H1 (cell line): ENCODE results near the gene NUDT3. TPM values are rescaled to one million over a fixed set of nuclear protein-coding genes. Genes with fewer than 3 reads are reported as not detected.

Experiments
- CTCF ChIA-PET: fragments of 300-600 bp; sonication (Branson Sonifier 250); formaldehyde crosslinking; loops from one replicate; lab custom pipeline; 2021; ENCODE audit not compliant: partially characterized antibody; lab: Charles Lee
- POLR2A ChIA-PET: fragments of 300-600 bp; sonication (Branson Sonifier 250); formaldehyde crosslinking; loops from one replicate; lab custom pipeline; 2021; ENCODE audit warnings: inconsistent platforms; ENCODE audit not compliant: partially characterized antibody; lab: Charles Lee
- DNase-seq, 2 experiments: peaks; one replicate each; pipeline versions ENCODE4 v3.0.0 to v3.0.0-alpha.2; 2010 to 2022; ENCODE audit warnings: low spot score in 2 of 2, low read depth in 1 of 2, mixed read lengths in 1 of 2
- FAIRE-seq: peaks from 2 replicates; lab custom pipeline; 2011; peaks lifted over from hg19 to GRCh38; lab: Jason Lieb, UNC
- H2AFZ ChIP-seq: 2 replicates; pipeline ENCODE4 v1.8.1; 2012; ENCODE audit warnings: low read length, inconsistent platforms
- H2AK5ac ChIP-seq: 2 replicates; pipeline ENCODE4 v1.6.1; 2013; ENCODE audit warnings: low read depth, low read length
- H2BK120ac ChIP-seq: replicated peaks from 2 replicates; pipeline ENCODE3; 2013; ENCODE audit warnings: low read depth, low read length, inconsistent platforms
- H2BK12ac ChIP-seq: 2 replicates; pipeline ENCODE4 v1.6.1; 2013; ENCODE audit warnings: low read depth, low read length
- H2BK15ac ChIP-seq: 2 replicates; pipeline ENCODE4 v1.6.1; 2013; ENCODE audit warnings: low read length
- H2BK20ac ChIP-seq: 2 replicates; pipeline ENCODE4 v1.6.1; 2013; ENCODE audit warnings: low read length
- H2BK5ac ChIP-seq: 2 replicates; pipeline ENCODE4 v1.6.1; 2013; ENCODE audit warnings: low read depth, low read length
- H3K14ac ChIP-seq: 2 replicates; pipeline ENCODE4 v1.6.1; 2013; ENCODE audit warnings: inconsistent platforms; ENCODE audit not compliant: insufficient read length
- H3K18ac ChIP-seq: 2 replicates; pipeline ENCODE4 v1.6.1; 2013; ENCODE audit warnings: low read length; ENCODE audit errors: extremely low read depth
- H3K23ac ChIP-seq: 2 replicates; pipeline ENCODE4 v1.6.1; 2013; ENCODE audit warnings: inconsistent platforms; ENCODE audit not compliant: insufficient read length
- H3K23me2 ChIP-seq: 2 replicates; pipeline ENCODE4 v1.6.1; 2013; ENCODE audit warnings: low read depth, low read length
- H3K27ac ChIP-seq: 2 replicates; pipeline ENCODE4 v1.6.1; 2011; ENCODE audit warnings: low read depth, low read length, inconsistent platforms
- H3K27me3 ChIP-seq, 4 experiments: replicated peaks in 1 of 4; 1 replicate in 1 of 4; 2 replicates in 3 of 4; pipeline versions ENCODE4 v1.6.1 to v1.8.1; 2011 to 2013; ENCODE audit warnings: low read length in 3 of 4, mild to moderate bottlenecking in 3 of 4, inconsistent platforms in 2 of 4, mixed read lengths in 2 of 4, moderate library complexity in 1 of 4; ENCODE audit not compliant: control insufficient read depth in 3 of 4, insufficient read depth in 3 of 4; ENCODE audit errors: extremely low read depth in 1 of 4
- H3K36me3 ChIP-seq, 4 experiments: 2 replicates each; pipeline versions ENCODE4 v1.6.1 to v1.8.1; 2011 to 2013; ENCODE audit warnings: mild to moderate bottlenecking in 4 of 4, low read length in 3 of 4, moderate library complexity in 2 of 4, control low read depth in 1 of 4, inconsistent platforms in 1 of 4; ENCODE audit not compliant: insufficient read depth in 4 of 4, control insufficient read depth in 2 of 4
- H3K4ac ChIP-seq: replicated peaks from 2 replicates; pipeline ENCODE3; 2013; ENCODE audit warnings: low read length, low read depth, mixed read lengths, inconsistent platforms; ENCODE audit not compliant: insufficient read length
- H3K4me1 ChIP-seq, 4 experiments: replicated peaks in 1 of 4; 1 replicate in 1 of 4; 2 replicates in 3 of 4; pipeline versions ENCODE4 v1.6.1 to v1.8.1; 2011 to 2013; ENCODE audit warnings: low read length in 3 of 4, inconsistent platforms in 2 of 4, mixed read lengths in 1 of 4; ENCODE audit not compliant: insufficient read depth in 4 of 4, control insufficient read depth in 3 of 4
- H3K4me2 ChIP-seq, 2 experiments: 2 replicates each; pipeline versions ENCODE4 v1.6.1 to v1.8.1; 2011 to 2013; ENCODE audit warnings: low read depth in 2 of 2, low read length in 2 of 2, control low read depth in 1 of 2, inconsistent platforms in 1 of 2, mild to moderate bottlenecking in 1 of 2; ENCODE audit not compliant: insufficient read depth in 1 of 2
- H3K4me3 ChIP-seq, 4 experiments: fragments of 200-600, 300-600 bp in 1 of 4; sonication (generic), shearing (Covaris generic), sonication (Bioruptor Twin) in 1 of 4; 2 replicates each; pipeline versions ENCODE4 v1.5.1 to v1.8.1; 2011 to 2016; ENCODE audit warnings: low read length in 4 of 4, low read depth in 3 of 4, control low read depth in 2 of 4, inconsistent platforms in 2 of 4, mild to moderate bottlenecking in 2 of 4, mixed read lengths in 1 of 4, moderate library complexity in 1 of 4; ENCODE audit not compliant: insufficient read depth in 2 of 4; ENCODE audit errors: extremely low read depth in 1 of 4
- H3K56ac ChIP-seq: replicated peaks from 2 replicates; pipeline ENCODE3; 2013; ENCODE audit warnings: low read depth, mild to moderate bottlenecking, mixed read lengths, low read length, inconsistent platforms; ENCODE audit not compliant: insufficient read length
- H3K79me1 ChIP-seq: 2 replicates; pipeline ENCODE4 v1.6.1; 2013; ENCODE audit warnings: low read depth, low read length, control low read depth
- H3K79me2 ChIP-seq, 2 experiments: 2 replicates each; pipeline versions ENCODE4 v1.6.1 to v1.8.1; 2012 to 2013; ENCODE audit warnings: low read length in 2 of 2, mild to moderate bottlenecking in 2 of 2, inconsistent platforms in 1 of 2; ENCODE audit not compliant: insufficient read depth in 2 of 2, control insufficient read depth in 1 of 2
- H3K9ac ChIP-seq, 4 experiments: replicated peaks in 1 of 4; 1 replicate in 1 of 4; 2 replicates in 3 of 4; pipeline versions ENCODE4 v1.6.1 to v1.8.1; 2011 to 2013; ENCODE audit warnings: low read depth in 3 of 4, low read length in 3 of 4, control low read depth in 2 of 4, mild to moderate bottlenecking in 2 of 4, moderate library complexity in 2 of 4, inconsistent platforms in 1 of 4; ENCODE audit errors: extremely low read depth in 1 of 4
- H3K9me3 ChIP-seq, 2 experiments: 2 replicates each; pipeline versions ENCODE4 v1.6.1 to v1.8.1; 2012 to 2013; ENCODE audit warnings: mild to moderate bottlenecking in 2 of 2, moderate library complexity in 2 of 2, control low read depth in 1 of 2, inconsistent platforms in 1 of 2, low read depth in 1 of 2, low read length in 1 of 2, mixed read lengths in 1 of 2; ENCODE audit not compliant: insufficient read depth in 2 of 2
- H4K20me1 ChIP-seq, 2 experiments: replicated peaks in 1 of 2; 2 replicates each; pipeline versions ENCODE3 to v1.8.1; 2011 to 2013; ENCODE audit warnings: inconsistent platforms in 2 of 2, low read length in 2 of 2, mild to moderate bottlenecking in 1 of 2; ENCODE audit not compliant: insufficient read depth in 2 of 2, control insufficient read depth in 1 of 2
- H4K5ac ChIP-seq: 2 replicates; pipeline ENCODE4 v1.6.1; 2013; ENCODE audit warnings: low read length, low read depth, mixed read lengths, inconsistent platforms; ENCODE audit not compliant: insufficient read length
- H4K8ac ChIP-seq: 2 replicates; pipeline ENCODE4 v1.8.0; 2013; ENCODE audit warnings: mild to moderate bottlenecking, moderate library complexity, low read length, inconsistent platforms; ENCODE audit not compliant: insufficient read depth; ENCODE audit errors: extremely low read depth
- H4K91ac ChIP-seq: replicated peaks from 2 replicates; pipeline ENCODE3; 2013; ENCODE audit warnings: low read length, mixed read lengths, inconsistent platforms; ENCODE audit not compliant: insufficient read length
- ASH2L ChIP-seq: fragments of 200-600, 300-600 bp; sonication (generic); IDR thresholded peaks from one replicate; pipeline ENCODE4 v1.7.1; 2017; ENCODE audit warnings: low read length
- BRCA1 ChIP-seq: IDR thresholded peaks from 2 replicates; pipeline ENCODE4 v1.6.1; 2012; ENCODE audit warnings: low read depth, low read length, improper control_type of control experiment
- GABPA ChIP-seq: IDR thresholded peaks from 2 replicates; pipeline ENCODE4 v1.6.1; 2011; ENCODE audit warnings: mild to moderate bottlenecking, low read length, moderate library complexity, borderline replicate concordance; ENCODE audit not compliant: insufficient read depth
- KDM5A ChIP-seq: fragments of 200-600 bp; IDR thresholded peaks from 2 replicates; pipeline ENCODE4 v1.7.1; 2012; ENCODE audit warnings: mild to moderate bottlenecking, low read length, inconsistent platforms, mixed read lengths
- RBBP5 ChIP-seq: IDR thresholded peaks from 2 replicates; pipeline ENCODE4 v1.7.1; 2012; ENCODE audit warnings: low read depth, mild to moderate bottlenecking, inconsistent platforms, low read length, moderate library complexity, borderline replicate concordance
- SRF ChIP-seq: IDR thresholded peaks from 2 replicates; pipeline ENCODE4 v1.6.1; 2011; ENCODE audit warnings: mild to moderate bottlenecking, low read depth, low read length, moderate library complexity
- TAF1 ChIP-seq: IDR thresholded peaks from 2 replicates; pipeline ENCODE4 v1.6.1; 2011; ENCODE audit warnings: mild to moderate bottlenecking, low read depth, low read length
- TEAD4 ChIP-seq: IDR thresholded peaks from 2 replicates; pipeline ENCODE4 v1.6.1; 2012; ENCODE audit warnings: low read depth, low read length, inconsistent platforms, mixed read lengths
- ZNF274 ChIP-seq: IDR thresholded peaks from 2 replicates; pipeline ENCODE4 v1.7.0; 2012; ENCODE audit warnings: low read length, borderline replicate concordance; ENCODE audit errors: extremely low read depth
- WGBS, 2 experiments: shearing (Covaris generic) in 1 of 2; methylation state at CpG; one replicate each; pipeline versions ENCODE4 v1.1.6 to v1.1.7; 2013 to 2015; ENCODE audit warnings: low lambda C conversion rate in 2 of 2, mixed read lengths in 2 of 2, inconsistent platforms in 1 of 2, low coverage in 1 of 2, missing lambda C conversion rate in 1 of 2; ENCODE audit not compliant: insufficient replicate concordance in 2 of 2, insufficient coverage in 1 of 2, insufficient read length in 1 of 2; ENCODE audit errors: extremely low coverage in 1 of 2, missing lambda C conversion rate in 1 of 2; 5-methylcytosine and 5-hydroxymethylcytosine counted together
- polyA plus RNA-seq, 7 experiments: library from polyadenylated mRNA; depleted of rRNA in 3 of 7; stranded (reverse) in 5 of 7; unstranded in 2 of 7; fragments of >200 nt in 5 of 7; fragments of 200-250 nt in 2 of 7; gene quantifications; 1 replicate in 5 of 7; 2 replicates in 1 of 7; 4 replicates in 1 of 7; pipeline versions ENCODE4 v1.2.1 to v1.2.3, GENCODE V29; 2011 to 2013; ENCODE audit warnings: missing spikeins in 2 of 7, mixed read lengths in 2 of 7
- total RNA-seq: library from RNA; stranded (reverse); fragmentation: NEBNext Ultra II Directional; extraction: Animal tissue kit (Norgen Biotek cat#: 25700); gene quantifications from 2 replicates; pipeline ENCODE4 v1.2.1, GENCODE V29; 2021

Gene NUDT3
- total and polyA plus RNA-seq, 2 of the 8 experiments (the other 6 are each of a cell fraction or from before 2014, with no cell fraction given), result 14.1 to 36.9 TPM

- no peak for TF ChIP-seq TAF1
- no peak for TF ChIP-seq TEAD4
- no peak for TF ChIP-seq ZNF274
- TF ChIP-seq KDM5A, result no peak
- TF ChIP-seq GABPA, result no peak
- TF ChIP-seq RBBP5, result no peak
- TF ChIP-seq ASH2L, result no peak
- TF ChIP-seq BRCA1, result no peak
- no peak for TF ChIP-seq SRF
- TF ChIP-seq, all 59 proteins: peak for 0
- Histone ChIP-seq H2BK15ac (no peak overlapping the region), H3K9me3 (no peaks in the 10 kb centered on the region), H3K23ac (no peak overlapping the region), H2BK5ac (no peak overlapping the region), H3K79me1 (peaks cover 15% of the 10 kb centered on the region), H3K4me1 (peaks cover 0 to 2% (median 0%) of the 10 kb centered on the region in 4 experiments; a peak in 1 of 7 replicates), H3K9ac (no peak overlapping the region), H3K56ac (no peak overlapping the region), H4K91ac (no peak overlapping the region), H2BK20ac (no peak overlapping the region), H3K27me3 (no peaks in the 10 kb centered on the region), H3K14ac (no peak overlapping the region), H3K4me2 (no peak overlapping the region), H2AK5ac (no peak overlapping the region), H4K8ac (no peak overlapping the region), H3K23me2 (peaks cover 4% of the 10 kb centered on the region; the same call in 1 of the 2 replicates), H3K79me2 (peaks cover 0 to 87% of the 10 kb centered on the region in 2 experiments; a peak in 2 of 4 replicates), H4K5ac (no peak overlapping the region), H3K36me3 (no peaks in the 10 kb centered on the region), H3K27ac (no peak overlapping the region), H3K18ac (no peak overlapping the region), H3K4ac (no peak overlapping the region), H2BK120ac (no peak overlapping the region), H2BK12ac (no peak overlapping the region), H3K4me3 (no peak overlapping the region), H2AFZ (no peak overlapping the region), H4K20me1 (peaks cover 0 to 15% of the 10 kb centered on the region in 2 experiments)
- DNase-seq (no peak), FAIRE-seq (no peak)
- WGBS, 2 experiments, result 87% methylated on average over 5 of the region's 5 CpGs; no CpG with 5 or more reads in 1 of the 2 experiments
- CTCF ChIA-PET, result no interaction called here
- POLR2A ChIA-PET, result interaction anchor here (0.6 to 1.3 kb wide), 2 partner anchors 24 to 129 kb away, joined by 4 read pairs; no protein-coding TSS in a partner anchor
These were observed 14.5 kb downstream of the NUDT3 start for GRCh38 chr6:34377984-34378383.
